22Rv1 (cell line): ENCODE measurements around the gene RPL27.

Experiments used
- CTCF ChIP-seq: fragments of 450-650 bp; IDR thresholded peaks from 2 replicates; pipeline ENCODE4 v1.5.1; 2017; ENCODE audit warnings: mild to moderate bottlenecking
- ZFX ChIP-seq: fragments of 450-650 bp; IDR thresholded peaks from 2 replicates; pipeline ENCODE4 v1.6.1; 2017; ENCODE audit warnings: antibody characterized with exemption, borderline replicate concordance

GRCh38 chr17:42999003-42999525, 845 bp downstream of the RPL27 start:
- TF ChIP-seq CTCF (no peak), ZFX (no peak)
